WERI-Rb-1 (cell line): ENCODE results near the gene RIN3.

Experiments
- DNase-seq: peaks from one replicate; pipeline ENCODE4 v3.0.0-alpha.2; 2020
- H3K27ac ChIP-seq: fragments of 250-450 bp; sonication (Bioruptor Pico); 2 replicates; pipeline ENCODE4 v1.5.1; 2020; ENCODE audit warnings: mild to moderate bottlenecking, moderate library complexity
- H3K27me3 ChIP-seq: fragments of 250-450 bp; sonication (Bioruptor Pico); 2 replicates; pipeline ENCODE4 v1.5.1; 2021; ENCODE audit warnings: mild to moderate bottlenecking, low read depth, moderate library complexity; ENCODE audit not compliant: insufficient read depth, severe bottlenecking
- H3K36me3 ChIP-seq: fragments of 250-450 bp; sonication (Bioruptor Pico); 2 replicates; pipeline ENCODE4 v1.5.1; 2020; ENCODE audit warnings: mild to moderate bottlenecking, moderate library complexity
- H3K4me3 ChIP-seq: 2 replicates; pipeline ENCODE4 v1.5.1; 2011; ENCODE audit warnings: low read depth, mild to moderate bottlenecking, control low read depth, low read length
- H3K9me3 ChIP-seq: fragments of 250-450 bp; sonication (Bioruptor Pico); 2 replicates; pipeline ENCODE4 v1.5.1; 2021; ENCODE audit warnings: mild to moderate bottlenecking, moderate library complexity; ENCODE audit not compliant: severe bottlenecking
- TF ChIP-seq, protein P1 (sequence below): IDR thresholded peaks from 2 replicates; pipeline ENCODE4 v1.5.1; 2011; ENCODE audit warnings: low read depth, mild to moderate bottlenecking, control low read depth, inconsistent platforms, low read length

RIN3 gene

DNA sequence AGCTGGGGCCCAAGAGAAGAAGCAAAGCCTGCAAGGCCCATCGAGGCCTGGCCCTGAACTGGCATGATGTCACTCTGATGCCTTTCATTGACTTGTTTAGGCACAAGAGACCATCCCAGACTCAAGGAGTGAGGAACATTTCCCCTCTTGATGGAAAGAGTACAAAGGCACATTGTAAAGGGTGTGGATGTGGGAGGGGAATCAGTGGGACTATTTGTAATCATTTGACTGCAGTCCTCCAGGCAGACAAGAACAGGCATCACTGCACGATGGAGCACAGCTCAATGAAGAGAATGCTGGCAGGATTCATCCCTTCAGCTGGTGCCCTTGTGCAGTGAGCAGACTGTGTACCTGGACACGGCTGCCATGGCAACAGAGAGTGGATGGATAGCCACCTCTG is 147.0 kb downstream of the RIN3 start:
- TF ChIP-seq, protein P1, sequence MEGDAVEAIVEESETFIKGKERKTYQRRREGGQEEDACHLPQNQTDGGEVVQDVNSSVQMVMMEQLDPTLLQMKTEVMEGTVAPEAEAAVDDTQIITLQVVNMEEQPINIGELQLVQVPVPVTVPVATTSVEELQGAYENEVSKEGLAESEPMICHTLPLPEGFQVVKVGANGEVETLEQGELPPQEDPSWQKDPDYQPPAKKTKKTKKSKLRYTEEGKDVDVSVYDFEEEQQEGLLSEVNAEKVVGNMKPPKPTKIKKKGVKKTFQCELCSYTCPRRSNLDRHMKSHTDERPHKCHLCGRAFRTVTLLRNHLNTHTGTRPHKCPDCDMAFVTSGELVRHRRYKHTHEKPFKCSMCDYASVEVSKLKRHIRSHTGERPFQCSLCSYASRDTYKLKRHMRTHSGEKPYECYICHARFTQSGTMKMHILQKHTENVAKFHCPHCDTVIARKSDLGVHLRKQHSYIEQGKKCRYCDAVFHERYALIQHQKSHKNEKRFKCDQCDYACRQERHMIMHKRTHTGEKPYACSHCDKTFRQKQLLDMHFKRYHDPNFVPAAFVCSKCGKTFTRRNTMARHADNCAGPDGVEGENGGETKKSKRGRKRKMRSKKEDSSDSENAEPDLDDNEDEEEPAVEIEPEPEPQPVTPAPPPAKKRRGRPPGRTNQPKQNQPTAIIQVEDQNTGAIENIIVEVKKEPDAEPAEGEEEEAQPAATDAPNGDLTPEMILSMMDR, result no peak
- no peaks in the 10 kb centered on the region for H3K27me3 ChIP-seq
- no peaks in the 10 kb centered on the region for H3K36me3 ChIP-seq
- no peak for DNase-seq
- no peaks in the 10 kb centered on the region for H3K9me3 ChIP-seq
- no peak overlapping the region for H3K27ac ChIP-seq
- no peak overlapping the region for H3K4me3 ChIP-seq

DNA sequence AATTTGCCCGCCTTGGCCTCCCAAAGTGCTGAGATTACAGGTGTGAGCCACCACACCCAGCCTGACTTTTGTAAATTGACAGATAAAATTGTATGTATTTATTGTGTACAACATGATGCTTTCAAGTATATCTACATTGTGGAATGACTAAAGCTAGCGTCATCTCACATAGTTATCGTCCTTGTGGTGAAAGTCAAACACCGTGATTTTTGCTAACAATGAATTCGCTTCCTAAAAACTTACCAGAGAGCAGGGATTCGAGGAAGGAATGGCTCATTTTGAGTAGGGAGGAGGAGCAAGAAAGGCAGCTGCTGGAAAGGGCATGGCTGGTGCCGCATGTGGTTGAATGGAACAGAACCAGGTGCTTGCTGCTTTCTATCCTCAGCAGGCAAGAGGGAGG is 149.5 kb downstream of the RIN3 start:
- H3K27ac ChIP-seq, result no peak overlapping the region
- TF ChIP-seq, protein P1, result no peak
- no peak overlapping the region for H3K4me3 ChIP-seq
- no peaks in the 10 kb centered on the region for H3K36me3 ChIP-seq
- H3K9me3 ChIP-seq, result no peaks in the 10 kb centered on the region
- no peak for DNase-seq
- H3K27me3 ChIP-seq, result no peaks in the 10 kb centered on the region

DNA sequence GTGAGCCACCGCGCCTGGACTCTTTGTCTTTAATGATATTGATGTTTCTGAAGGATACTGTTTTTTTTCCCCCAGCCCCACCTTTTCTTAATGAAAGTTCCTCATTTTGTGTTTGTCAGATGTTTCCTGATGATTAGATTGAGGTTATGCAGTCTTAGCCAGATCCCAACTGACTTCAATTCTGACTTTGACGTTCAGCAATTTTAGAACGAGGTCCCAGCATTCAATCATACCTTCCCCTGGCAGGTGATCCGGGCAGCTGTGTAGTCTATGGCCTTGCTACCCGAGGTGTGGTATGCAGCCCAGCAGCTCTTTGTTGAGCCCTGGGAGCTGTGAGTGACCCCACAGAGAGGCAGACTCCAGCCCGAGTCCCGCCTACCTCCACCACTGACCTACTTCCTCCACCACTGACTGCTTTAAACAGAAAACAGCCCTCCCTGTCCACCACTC is 152.1 kb downstream of the RIN3 start:
- TF ChIP-seq, protein P1, result no peak
- Histone ChIP-seq H3K9me3 (no peaks in the 10 kb centered on the region), H3K27me3 (no peaks in the 10 kb centered on the region), H3K36me3 (no peaks in the 10 kb centered on the region), H3K4me3 (no peak overlapping the region), H3K27ac (no peak overlapping the region)
- DNase-seq, result no peak

DNA sequence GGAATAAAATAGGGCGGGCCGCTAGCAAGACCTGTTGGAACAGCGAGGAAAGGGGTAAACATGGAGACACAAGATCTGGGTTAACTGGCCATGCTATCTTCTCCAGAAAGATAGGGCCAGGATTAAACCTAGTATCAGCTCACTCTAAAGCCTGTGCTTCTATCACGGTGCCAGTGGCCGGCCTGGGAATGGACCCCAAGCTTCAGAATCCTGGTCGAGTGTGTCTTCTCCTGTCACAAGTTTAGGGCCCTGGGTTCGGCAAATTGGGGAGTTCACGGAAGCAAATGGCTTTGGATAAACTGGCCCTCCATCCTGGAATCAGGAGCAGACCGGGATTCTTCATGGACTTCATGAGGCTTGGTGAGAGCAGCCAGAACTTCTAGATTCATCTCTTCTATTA is 152.7 kb downstream of the RIN3 start:
- DNase-seq, result no peak
- H3K9me3 ChIP-seq, result no peaks in the 10 kb centered on the region
- H3K27ac ChIP-seq, result no peak overlapping the region
- no peaks in the 10 kb centered on the region for H3K36me3 ChIP-seq
- TF ChIP-seq, protein P1, result no peak
- no peak overlapping the region for H3K4me3 ChIP-seq
- no peaks in the 10 kb centered on the region for H3K27me3 ChIP-seq

DNA sequence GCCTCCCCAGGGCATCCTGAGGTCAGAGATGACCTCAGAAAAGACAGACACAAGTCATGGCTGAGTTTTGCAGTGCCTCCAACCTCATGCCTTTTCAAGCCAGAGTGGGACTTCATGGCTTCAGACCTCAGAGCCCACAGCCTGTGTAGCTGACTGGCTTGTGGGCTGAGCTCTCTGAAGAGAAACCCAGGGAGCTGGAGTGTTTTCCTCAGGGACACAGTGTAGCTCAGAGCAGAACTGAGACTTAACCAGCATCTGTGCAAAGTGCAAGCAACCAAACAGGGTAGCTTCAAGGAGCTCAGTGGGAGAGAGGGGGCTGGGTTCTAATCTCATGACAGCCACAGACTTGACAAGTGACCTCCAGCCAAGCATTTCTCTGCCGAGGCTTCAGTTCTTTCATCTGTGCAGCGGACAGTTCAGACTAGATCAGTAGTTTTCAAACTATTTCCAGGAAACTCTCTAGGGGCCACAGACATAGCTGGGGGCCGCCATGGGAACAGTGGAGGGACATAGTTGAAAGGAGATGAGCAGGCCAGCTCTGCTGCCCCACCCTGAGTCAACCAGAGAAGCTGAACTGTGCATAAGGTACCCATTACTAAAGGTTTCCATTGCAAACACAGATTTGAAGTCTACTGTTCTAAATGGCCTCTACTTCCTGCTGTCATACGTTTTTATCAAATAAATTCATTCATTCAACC is 154.8 kb downstream of the RIN3 start:
- no peak for DNase-seq
- Histone ChIP-seq H3K27ac (no peak overlapping the region), H3K36me3 (no peaks in the 10 kb centered on the region), H3K9me3 (no peaks in the 10 kb centered on the region), H3K27me3 (no peaks in the 10 kb centered on the region), H3K4me3 (no peak overlapping the region)
- TF ChIP-seq, protein P1, result no peak

DNA sequence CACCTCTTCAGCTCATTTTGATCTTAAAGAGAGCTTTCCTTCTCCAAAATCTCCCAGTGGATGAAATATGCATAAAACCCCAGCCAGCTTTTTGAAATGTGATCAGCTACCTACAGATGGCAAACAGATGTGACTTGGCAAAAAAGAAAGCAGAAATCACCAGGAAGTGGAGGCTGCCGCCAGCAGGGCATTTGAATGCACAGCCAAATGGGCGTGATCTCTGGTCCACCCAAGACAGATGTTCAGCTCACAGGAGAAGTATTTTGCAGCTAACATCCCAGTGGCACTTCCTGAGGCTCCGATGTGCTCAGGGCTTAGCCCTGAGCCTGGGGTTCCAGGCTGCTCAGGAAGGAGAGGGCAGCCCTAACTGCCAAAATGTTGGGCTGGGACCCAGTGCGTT is 156.6 kb downstream of the RIN3 start:
- DNase-seq, result no peak
- Histone ChIP-seq H3K27ac (no peak overlapping the region), H3K27me3 (no peaks in the 10 kb centered on the region), H3K9me3 (no peaks in the 10 kb centered on the region), H3K4me3 (no peak overlapping the region), H3K36me3 (no peaks in the 10 kb centered on the region)
- TF ChIP-seq, protein P1, result no peak
